Coronary artery (tissue), 2 donors: ENCODE results near the gene CROCC2.

ENCODE experiments used
- DNase-seq: peaks from one replicate; pipeline ENCODE4 v3.0.0-alpha.2; 2017; ENCODE audit warnings: low spot score
- H3K27ac ChIP-seq, 2 donors: fragments of 200-600 bp; sonication (generic); one replicate each; pipeline ENCODE4 v1.5.1; 2016 to 2019
- H3K4me3 ChIP-seq: fragments of 200-600 bp; sonication (generic); 2 replicates; pipeline ENCODE4 v1.5.1; 2016; ENCODE audit warnings: mild to moderate bottlenecking, moderate library complexity
- CTCF ChIP-seq: fragments of 200-600 bp; sonication (generic); IDR thresholded peaks from one replicate; pipeline ENCODE4 v1.5.1; 2019; ENCODE audit warnings: antibody characterized with exemption

Gene CROCC2

GRCh38 chr2:240872317-240873097 lies 33.6 kb upstream of the CROCC2 start:
- TF ChIP-seq CTCF = no peak
- no peak for DNase-seq
- Histone ChIP-seq H3K4me3 (no peak overlapping the region), H3K27ac (no peak overlapping the region)

GRCh38 chr2:240873098-240873788 lies 32.9 kb upstream of the CROCC2 start:
- Histone ChIP-seq H3K27ac (no peak overlapping the region), H3K4me3 (no peak overlapping the region)
- TF ChIP-seq CTCF = no peak
- no peak for DNase-seq

- Histone ChIP-seq H3K4me3 (no peak overlapping the region), H3K27ac (no peak overlapping the region)
- DNase-seq = no peak
- TF ChIP-seq CTCF = no peak
Measured at GRCh38 chr2:240873805-240874714, 32.1 kb upstream of the CROCC2 start.

- Histone ChIP-seq H3K27ac (no peak overlapping the region), H3K4me3 (no peak overlapping the region)
- DNase-seq = no peak
- no peak for TF ChIP-seq CTCF
Measured at GRCh38 chr2:240874715-240875227, 31.4 kb upstream of the CROCC2 start.

GRCh38 chr2:240875228-240876034 lies 30.7 kb upstream of the CROCC2 start:
- DNase-seq = no peak
- no peak overlapping the region for H3K4me3 ChIP-seq
- no peak for TF ChIP-seq CTCF
- no peak overlapping the region for H3K27ac ChIP-seq

- Histone ChIP-seq H3K27ac (no peak overlapping the region), H3K4me3 (no peak overlapping the region)
- no peak for TF ChIP-seq CTCF
- no peak for DNase-seq
Measured at GRCh38 chr2:240876035-240876474, 30.1 kb upstream of the CROCC2 start.
